Vagina (tissue), 2 donors: Measurements from ENCODE around the gene MS4A6A.

Source experiments
- POLR2AphosphoS5 ChIP-seq, 2 donors: sonication (generic); formaldehyde crosslinking; IDR thresholded peaks; one replicate each; pipeline ENCODE4 v1.9.0; 2017; ENCODE audit warnings: antibody characterized with exemption in 2 of 2, mild to moderate bottlenecking in 2 of 2, low read depth in 1 of 2; ENCODE audit not compliant: insufficient read depth in 1 of 2
- TF ChIP-seq, protein P1 (sequence below), 3 experiments: fragments of 450-650 bp in 2 of 3; fragments of 200-600 bp in 1 of 3; sonication (generic) in 1 of 3; IDR thresholded peaks; one replicate each; pipeline ENCODE4 v1.5.1; 2017 to 2019; ENCODE audit warnings: antibody characterized with exemption in 3 of 3, mild to moderate bottlenecking in 2 of 3, moderate library complexity in 2 of 3

DNA sequence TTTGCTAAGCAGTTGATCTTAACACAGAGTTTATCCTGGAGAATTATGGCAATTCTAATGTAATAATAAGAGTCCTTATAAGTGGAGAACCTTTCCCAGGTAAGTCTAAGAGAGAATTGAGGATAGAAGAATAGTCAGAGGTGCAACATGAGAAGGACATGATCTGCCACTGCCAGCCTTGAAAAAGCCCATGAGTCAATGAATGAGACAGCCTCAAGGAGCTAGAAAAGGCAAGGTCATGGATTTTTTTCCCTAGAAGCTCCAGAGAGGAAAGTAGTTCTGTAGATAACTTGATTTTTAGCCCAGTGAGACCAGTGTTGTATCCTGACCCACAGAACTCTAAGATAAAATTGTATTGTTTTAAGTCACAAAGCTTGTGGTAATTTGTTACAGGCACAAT lies 16.9 kb downstream of the MS4A6A start:
- TF ChIP-seq, protein P1, sequence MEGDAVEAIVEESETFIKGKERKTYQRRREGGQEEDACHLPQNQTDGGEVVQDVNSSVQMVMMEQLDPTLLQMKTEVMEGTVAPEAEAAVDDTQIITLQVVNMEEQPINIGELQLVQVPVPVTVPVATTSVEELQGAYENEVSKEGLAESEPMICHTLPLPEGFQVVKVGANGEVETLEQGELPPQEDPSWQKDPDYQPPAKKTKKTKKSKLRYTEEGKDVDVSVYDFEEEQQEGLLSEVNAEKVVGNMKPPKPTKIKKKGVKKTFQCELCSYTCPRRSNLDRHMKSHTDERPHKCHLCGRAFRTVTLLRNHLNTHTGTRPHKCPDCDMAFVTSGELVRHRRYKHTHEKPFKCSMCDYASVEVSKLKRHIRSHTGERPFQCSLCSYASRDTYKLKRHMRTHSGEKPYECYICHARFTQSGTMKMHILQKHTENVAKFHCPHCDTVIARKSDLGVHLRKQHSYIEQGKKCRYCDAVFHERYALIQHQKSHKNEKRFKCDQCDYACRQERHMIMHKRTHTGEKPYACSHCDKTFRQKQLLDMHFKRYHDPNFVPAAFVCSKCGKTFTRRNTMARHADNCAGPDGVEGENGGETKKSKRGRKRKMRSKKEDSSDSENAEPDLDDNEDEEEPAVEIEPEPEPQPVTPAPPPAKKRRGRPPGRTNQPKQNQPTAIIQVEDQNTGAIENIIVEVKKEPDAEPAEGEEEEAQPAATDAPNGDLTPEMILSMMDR (IDR thresholded peaks at IDR 0.05): no peak
- TF ChIP-seq POLR2AphosphoS5 (IDR thresholded peaks at IDR 0.05; ENCODE audit: insufficient read depth in 1 of 2, low read depth in 1 of 2): no peak
